IPS-NIHi7 (cell line): ENCODE data around the gene METTL24.

Experiments used
- DNase-seq: peaks from one replicate; pipeline ENCODE4 v3.0.0; 2012; ENCODE audit warnings: mixed read lengths; ENCODE audit errors: extremely low spot score

Gene METTL24

GRCh38 chr6:110198561-110198960, 159.6 kb downstream of the METTL24 start:
- DNase-seq, result no peak

- no peak for DNase-seq
Observed at GRCh38 chr6:110196874-110197273, 161.3 kb downstream of the METTL24 start.

- no peak for DNase-seq
Observed at GRCh38 chr6:110195639-110196038, 162.5 kb downstream of the METTL24 start.
